ENCODE results near the gene DMBX1. TPM values are rescaled to one million over a fixed set of nuclear protein-coding genes. Genes with fewer than 3 reads are reported as not detected.

The DMBX1 gene
- total and polyA plus RNA-seq, 2 of the 13 experiments (the other 11 are each of a cell fraction or from before 2014, with no cell fraction given): not detected

- TF ChIP-seq E2F5 (CRISPR knock-in tag; conservative IDR thresholded peaks at IDR 0.05): no peak
- TF ChIP-seq NFKB2 (CRISPR knock-in tag; IDR thresholded peaks at IDR 0.05; ENCODE audit: borderline replicate concordance): no peak
- no peak for TF ChIP-seq ZNF501 (CRISPR knock-in tag; IDR thresholded peaks at IDR 0.05)
- TF ChIP-seq EHMT2 (IDR thresholded peaks at IDR 0.05; ENCODE audit: borderline replicate concordance, low read depth, low read length): no peak
- no peak for TF ChIP-seq ZNF646 (CRISPR knock-in tag; IDR thresholded peaks at IDR 0.05)
- TF ChIP-seq TFDP1 (CRISPR knock-in tag; IDR thresholded peaks at IDR 0.05; ENCODE audit: borderline replicate concordance): no peak
Measured at GRCh38 chr1:46456411-46456963, 33.1 kb upstream of the DMBX1 start (continued).
